HL-60 (cell line): ENCODE results near the gene MYO5B.

Source experiments
- DNase-seq, 2 experiments: peaks; one replicate each; pipeline ENCODE4 v3.0.0-alpha.2; 2010 to 2020; ENCODE audit warnings: low read depth in 1 of 2, low spot score in 1 of 2
- H3K27ac ChIP-seq: fragments of 250-450 bp; sonication (Bioruptor Pico); replicated peaks from 2 replicates; pipeline ENCODE4 v1.5.1; 2020; ENCODE audit warnings: mild to moderate bottlenecking, moderate library complexity
- H3K27me3 ChIP-seq: fragments of 250-450 bp; sonication (Bioruptor Pico); 2 replicates; pipeline ENCODE4 v1.5.1; 2021; ENCODE audit warnings: mild to moderate bottlenecking, moderate library complexity; ENCODE audit not compliant: insufficient read depth, poor library complexity, severe bottlenecking
- H3K4me3 ChIP-seq: replicated peaks from 2 replicates; pipeline ENCODE4 v1.5.1; 2011; ENCODE audit warnings: mild to moderate bottlenecking, control low read depth, low read length; ENCODE audit not compliant: insufficient read depth
- CTCF ChIP-seq: IDR thresholded peaks from one replicate; pipeline ENCODE4 v1.5.1; 2011; ENCODE audit warnings: low read length, control low read depth, inconsistent platforms; ENCODE audit not compliant: insufficient read depth
- GABPA ChIP-seq: IDR thresholded peaks from 2 replicates; pipeline ENCODE4 v1.6.1; 2012; ENCODE audit warnings: low read depth
- POLR2AphosphoS5 ChIP-seq: IDR thresholded peaks from 2 replicates; pipeline ENCODE4 v1.6.1; 2012; ENCODE audit warnings: low read depth
- REST ChIP-seq: IDR thresholded peaks from 2 replicates; pipeline ENCODE4 v1.6.1; 2012; ENCODE audit warnings: low read depth; ENCODE audit not compliant: insufficient replicate concordance
- SPI1 ChIP-seq: IDR thresholded peaks from 2 replicates; pipeline ENCODE4 v1.6.1; 2012; ENCODE audit warnings: low read depth, mild to moderate bottlenecking, borderline replicate concordance

The MYO5B gene

GRCh38 chr18:49917742-49918141 is 277.2 kb downstream of the MYO5B start:
- TF ChIP-seq SPI1 (no peak), POLR2AphosphoS5 (no peak), REST (no peak), CTCF (no peak), GABPA (no peak)
- peaks cover 23% of the 10 kb centered on the region for H3K27me3 ChIP-seq

GRCh38 chr18:49915352-49915751 is 279.6 kb downstream of the MYO5B start:
- peaks cover 14% of the 10 kb centered on the region for H3K27me3 ChIP-seq
- H3K4me3 ChIP-seq: no peak overlapping the region
- TF ChIP-seq SPI1: no peak
- TF ChIP-seq GABPA: no peak
- no peak for TF ChIP-seq POLR2AphosphoS5
- no peak for TF ChIP-seq REST
- no peak for TF ChIP-seq CTCF
- DNase-seq: no peak
- no peak overlapping the region for H3K27ac ChIP-seq

More at GRCh38 chr18:49917742-49918141, 277.2 kb downstream of the MYO5B start:
- DNase-seq: no peak
- H3K4me3 ChIP-seq: no peak overlapping the region
- H3K27ac ChIP-seq: no peak overlapping the region

GRCh38 chr18:49913221-49913620 is 281.7 kb downstream of the MYO5B start:
- Histone ChIP-seq H3K27ac (no peak overlapping the region), H3K27me3 (peaks cover 7% of the 10 kb centered on the region), H3K4me3 (no peak overlapping the region)
- DNase-seq: no peak
- TF ChIP-seq CTCF: no peak
- TF ChIP-seq GABPA: no peak
- TF ChIP-seq REST: no peak
- no peak for TF ChIP-seq POLR2AphosphoS5
- no peak for TF ChIP-seq SPI1
